ENCODE results near the gene ZDHHC8.

Gene ZDHHC8

DNA sequence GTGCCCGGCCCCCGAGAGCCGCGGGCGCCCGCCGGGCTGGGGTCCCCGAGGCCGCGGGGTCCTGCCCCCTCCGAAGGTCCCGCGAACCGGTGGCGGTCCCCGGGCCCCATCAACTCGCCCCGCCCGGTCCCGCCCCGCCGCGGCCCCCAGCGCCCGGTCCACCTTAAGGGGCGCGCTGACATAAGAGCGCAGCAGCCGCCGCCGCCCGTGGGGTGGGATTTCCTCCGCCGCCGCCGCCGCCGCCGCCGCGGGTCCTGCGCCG, at the start of gene ZDHHC8:
Gene ZDHHC8 (plus strand): TSS at position 208 of the 262 bp plus-strand sequence. CDS start 144 bp downstream, outside the sequence.
- no peak for DNase-seq

GRCh38 chr22:20083157-20083890, 48.3 kb upstream of the ZDHHC8 start:
- no peak for DNase-seq

- no peak for DNase-seq
These were observed 47.6 kb upstream of the ZDHHC8 start for GRCh38 chr22:20083891-20084546.

DNA sequence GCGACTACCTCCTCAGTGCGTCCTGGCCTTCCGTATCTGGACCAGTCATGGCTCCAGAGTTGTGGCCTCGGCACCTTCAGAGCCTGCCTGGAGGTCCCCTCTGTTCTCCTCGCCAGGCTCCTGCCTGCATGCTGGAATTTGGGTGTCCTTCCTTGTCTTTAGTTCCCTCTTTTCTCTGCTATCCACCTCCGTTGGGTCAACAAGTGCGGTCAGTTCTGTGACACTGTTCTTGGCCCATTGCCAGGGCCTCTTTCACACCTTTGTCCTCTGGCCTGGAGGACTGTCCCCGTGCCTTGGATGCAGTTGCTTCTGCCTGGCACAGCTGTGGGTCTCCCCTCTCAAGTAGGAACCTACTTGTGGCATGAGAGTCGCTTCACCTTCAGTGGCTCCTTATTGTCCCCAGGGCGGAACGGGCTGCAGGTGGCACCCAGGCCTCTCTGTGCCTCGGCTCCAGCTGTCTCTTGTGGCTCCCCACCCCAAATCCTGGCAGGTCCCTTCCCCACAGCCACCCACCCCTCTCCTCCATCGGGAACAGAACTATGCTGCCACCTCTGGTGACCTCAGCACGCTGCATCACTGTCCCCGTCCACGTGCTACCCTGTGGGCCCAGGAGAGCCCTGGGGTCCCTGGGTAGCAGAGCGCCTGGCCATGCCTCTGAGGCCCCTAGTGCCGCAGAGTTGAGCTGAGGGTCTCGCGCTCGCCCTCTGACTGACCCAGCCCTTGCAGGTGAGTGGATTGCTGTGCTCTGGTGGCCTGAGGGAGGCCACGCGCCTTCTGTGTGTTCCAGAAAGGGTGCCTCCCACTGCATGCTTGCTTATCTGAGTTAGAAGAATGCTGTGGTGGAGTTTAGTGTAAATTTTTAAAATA, 46.8 kb upstream of the ZDHHC8 start:
- DNase-seq: peak; percentile 68

DNA sequence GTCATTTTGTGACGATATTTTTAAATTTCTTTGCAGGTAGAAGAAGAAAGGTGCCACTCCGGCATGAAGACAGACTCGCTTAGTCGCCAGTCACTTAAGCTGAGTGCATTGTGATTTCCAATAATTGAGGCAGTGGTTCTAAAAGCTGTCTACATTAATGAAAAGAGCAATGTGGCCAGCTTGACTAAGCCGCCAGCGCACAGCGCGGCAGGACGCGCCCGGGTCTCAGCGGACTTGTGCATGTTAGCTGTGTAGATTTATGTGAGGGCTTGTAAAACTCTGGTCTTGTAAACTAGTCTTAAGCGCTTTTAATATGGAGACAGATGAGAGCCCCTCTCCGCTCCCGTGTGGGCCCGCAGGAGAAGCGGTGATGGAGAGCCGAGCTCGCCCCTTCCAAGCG, 46.0 kb upstream of the ZDHHC8 start:
- DNase-seq: no peak

GRCh38 chr22:20086101-20086599, 45.5 kb upstream of the ZDHHC8 start:
- no peak for DNase-seq

DNA sequence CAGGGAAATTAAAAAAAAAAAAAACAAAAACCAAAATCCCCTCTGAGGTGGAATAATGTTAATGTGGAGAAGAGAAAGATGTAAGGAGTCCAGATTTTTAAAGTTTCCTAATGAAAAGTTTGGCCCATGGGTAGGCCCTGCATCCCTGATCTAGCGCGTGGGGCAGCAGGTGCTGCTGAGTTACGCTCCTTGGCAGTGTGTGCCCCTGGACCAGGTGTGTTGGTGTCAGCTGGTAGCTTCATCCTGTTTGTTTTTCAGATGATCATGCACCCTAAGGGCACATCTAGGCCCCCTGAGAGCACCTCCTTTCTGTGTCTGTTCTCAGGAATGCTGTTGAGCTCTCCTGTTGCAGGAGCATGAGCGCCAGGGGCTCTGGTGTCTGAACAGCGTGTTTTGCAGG, 44.8 kb upstream of the ZDHHC8 start:
- no peak for DNase-seq

GRCh38 chr22:20087319-20088262, 44.0 kb upstream of the ZDHHC8 start:
- DNase-seq: no peak

DNA sequence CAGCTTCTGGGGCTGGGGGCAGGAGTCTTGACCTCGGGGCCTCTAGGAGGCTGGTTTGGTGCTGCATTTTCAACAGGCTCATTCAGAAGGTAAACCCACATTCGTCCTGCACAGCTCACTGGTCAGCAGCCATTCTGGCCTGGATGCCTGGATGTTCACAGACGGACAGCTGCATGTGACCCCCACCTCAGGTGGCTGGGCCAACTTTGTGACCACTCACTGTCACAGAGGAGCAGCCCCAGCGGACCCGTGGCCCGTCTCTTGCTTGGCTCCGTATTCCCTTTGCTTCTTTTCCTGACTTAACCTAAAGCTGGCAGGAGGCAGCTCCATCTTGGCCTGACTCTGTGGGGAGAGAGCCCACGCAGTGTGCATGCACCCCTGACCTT, 43.3 kb upstream of the ZDHHC8 start:
- DNase-seq: no peak

- no peak for DNase-seq
These were observed 42.2 kb upstream of the ZDHHC8 start for GRCh38 chr22:20089226-20089976.

- DNase-seq: no peak
These were observed 41.5 kb upstream of the ZDHHC8 start for GRCh38 chr22:20089977-20090729.

GRCh38 chr22:20090730-20091240, 40.8 kb upstream of the ZDHHC8 start:
- DNase-seq: no peak

DNA sequence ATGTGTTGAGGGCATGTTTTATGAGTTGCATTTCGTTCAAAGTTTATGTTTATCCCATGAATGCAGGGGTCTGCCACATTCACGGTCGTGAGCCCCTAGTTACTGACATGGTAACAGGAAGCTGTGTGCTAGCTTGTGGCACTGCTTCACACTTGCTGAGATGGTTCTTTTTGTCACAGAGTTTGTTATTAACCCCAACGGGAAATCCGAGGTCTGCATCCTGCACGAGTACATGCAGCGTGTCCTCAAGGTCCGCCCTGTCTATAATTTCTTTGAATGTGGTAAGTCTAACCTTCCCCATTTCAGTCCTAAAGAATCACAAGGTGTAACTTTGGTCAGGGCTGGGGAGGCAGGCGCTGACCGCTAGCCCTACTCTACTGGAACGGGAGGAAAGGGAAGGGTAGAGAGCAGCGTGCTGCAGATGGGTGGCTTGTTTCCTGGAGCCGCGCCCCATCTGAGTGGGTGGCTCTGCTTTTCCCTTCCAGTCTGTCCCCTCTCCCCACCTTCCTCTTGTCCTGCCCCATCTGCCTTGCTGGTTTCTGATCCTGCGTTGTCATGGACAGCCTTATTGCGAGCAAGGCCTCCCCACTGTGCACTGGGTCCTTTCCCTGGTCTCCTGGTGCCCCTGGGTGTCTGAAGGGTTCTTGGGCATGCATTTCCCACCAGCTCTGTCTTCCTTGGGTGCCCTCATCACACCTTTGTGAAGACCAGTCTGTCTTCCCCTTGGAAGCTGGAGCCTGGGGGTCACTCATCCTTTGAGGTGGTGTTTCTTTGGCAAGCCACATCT, 39.7 kb upstream of the ZDHHC8 start:
- no peak for DNase-seq

GRCh38 chr22:20092477-20092854, 39.1 kb upstream of the ZDHHC8 start:
- DNase-seq: no peak

- no peak for DNase-seq
These were observed 38.0 kb upstream of the ZDHHC8 start for GRCh38 chr22:20093418-20094196.

DNA sequence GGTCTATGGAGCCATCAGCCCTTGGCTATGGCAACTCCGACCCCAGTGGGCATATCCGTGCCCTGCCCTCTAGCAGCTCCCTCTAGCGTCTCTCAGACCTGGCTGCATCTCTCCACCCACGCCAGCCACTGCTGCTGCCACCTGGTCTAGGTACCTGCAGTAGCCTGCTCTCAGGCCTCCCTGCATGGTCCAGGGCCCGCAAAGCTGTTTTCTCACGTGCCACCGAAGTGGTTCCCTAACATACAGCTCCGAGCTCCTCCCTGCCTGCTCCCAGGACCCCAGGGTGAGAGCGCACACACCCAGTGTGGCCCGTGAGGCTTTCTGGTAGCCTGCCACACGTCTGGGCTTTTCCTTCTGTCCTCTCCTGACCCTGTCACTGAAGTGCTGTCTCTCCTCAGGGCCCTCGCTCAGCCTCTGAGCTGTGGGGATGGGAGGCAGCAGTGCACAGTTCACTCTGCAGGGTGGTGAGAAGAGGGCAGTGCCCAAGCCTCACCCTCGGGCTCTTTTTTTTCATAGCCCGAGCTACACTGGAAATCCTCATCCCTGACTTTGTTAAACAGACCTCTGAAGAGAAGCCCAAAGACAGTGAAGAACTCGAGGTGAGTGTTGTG, 37.3 kb upstream of the ZDHHC8 start:
- no peak for DNase-seq

GRCh38 chr22:20095521-20095920, 36.1 kb upstream of the ZDHHC8 start:
- DNase-seq: no peak

DNA sequence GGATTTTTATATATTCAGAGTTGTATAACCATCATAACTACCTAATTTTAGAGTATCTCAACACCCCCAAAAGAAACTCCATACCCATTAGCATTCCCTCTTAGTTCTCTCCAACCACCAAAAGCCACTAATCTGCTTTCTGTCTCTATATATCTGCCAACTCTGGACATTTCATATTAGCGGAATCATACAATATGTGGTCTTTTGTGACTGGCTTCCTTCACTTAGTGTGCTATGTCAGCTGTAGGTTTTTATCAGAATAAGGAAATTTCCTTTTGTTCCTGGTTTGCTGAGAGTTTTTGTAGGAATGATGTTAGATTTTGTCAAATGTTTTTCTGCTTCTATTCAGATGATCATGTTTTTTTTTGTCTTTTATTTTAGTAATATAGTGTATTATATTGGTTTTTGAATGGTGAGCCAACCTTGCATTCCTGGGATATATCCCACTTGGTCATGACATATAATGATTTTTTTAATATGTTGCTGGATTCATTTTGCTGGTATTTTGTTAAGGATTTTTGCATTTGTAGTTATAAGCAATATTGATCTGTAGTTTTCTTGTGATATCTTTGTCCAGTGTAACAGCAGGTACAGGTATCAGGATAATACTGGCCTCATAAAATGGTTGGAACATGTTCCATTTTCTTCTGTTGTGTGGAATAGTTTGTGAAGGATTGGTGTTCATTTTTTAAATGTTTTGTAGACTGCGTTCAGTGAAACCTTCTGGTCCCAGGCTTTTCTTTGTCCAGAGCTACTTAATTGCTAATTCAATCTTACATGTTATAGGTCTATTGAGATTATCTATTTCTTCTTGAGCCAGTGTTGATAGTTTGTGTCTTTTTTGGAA, 34.8 kb upstream of the ZDHHC8 start:
- DNase-seq: no peak
